B cell (primary cell): ENCODE data around the gene CDS2. TPM values are rescaled to one million over a fixed set of nuclear protein-coding genes. Genes with fewer than 3 reads are reported as not detected.

Experiments used
- ATAC-seq: fragments of 200-7000 bp; cut with Tn5 transposase; one replicate; pipeline ENCODE4 v1.10.0; 2021; ENCODE audit warnings: low read depth, mild to moderate bottlenecking, moderate number of reproducible peaks, moderate library complexity
- CTCF ChIA-PET: fragments of 350-600 bp; sonication (Branson Sonifier 250); formaldehyde crosslinking; loops from one replicate; lab custom pipeline; 2021; ENCODE audit warnings: antibody characterized with exemption, inconsistent platforms; lab: Charles Lee
- POLR2A ChIA-PET: fragments of 350-600 bp; sonication (Branson Sonifier 250); formaldehyde crosslinking; loops from one replicate; lab custom pipeline; 2021; ENCODE audit warnings: antibody characterized with exemption; lab: Charles Lee
- DNase-seq: peaks from one replicate; pipeline ENCODE4 v3.0.0; 2013
- H2AFZ ChIP-seq: 2 replicates; pipeline ENCODE4 v1.6.1; 2012; ENCODE audit warnings: mild to moderate bottlenecking, low read depth, low read length; ENCODE audit not compliant: insufficient read depth, poor library complexity, severe bottlenecking
- H3K27ac ChIP-seq, 2 donors: 1 replicate in 1 of 2; 2 replicates in 1 of 2; pipeline ENCODE4 v1.5.1; 2012 to 2013; ENCODE audit warnings: low read length in 2 of 2, mild to moderate bottlenecking in 2 of 2, moderate library complexity in 1 of 2
- H3K27me3 ChIP-seq, 4 experiments: fragments of 200-600 bp in 1 of 4; sonication (generic) in 1 of 4; replicated peaks in 1 of 4; 1 replicate in 2 of 4; 2 replicates in 2 of 4; pipeline versions ENCODE4 v1.6.1 to v1.7.0; 2013 to 2016; ENCODE audit warnings: low read length in 3 of 4, mild to moderate bottlenecking in 2 of 4, mixed read lengths in 1 of 4, moderate library complexity in 1 of 4; ENCODE audit not compliant: insufficient read depth in 4 of 4, control insufficient read depth in 3 of 4; ENCODE audit errors: control extremely low read depth in 1 of 4
- H3K36me3 ChIP-seq, 2 experiments: replicated peaks in 1 of 2; 1 replicate in 1 of 2; 2 replicates in 1 of 2; pipeline versions ENCODE4 v1.6.1 to v1.7.1; 2013; ENCODE audit warnings: low read length in 1 of 2; ENCODE audit not compliant: insufficient read depth in 2 of 2, control insufficient read depth in 1 of 2; ENCODE audit errors: control extremely low read depth in 1 of 2, extremely low read depth in 1 of 2
- H3K4me1 ChIP-seq, 2 donors: fragments of 200-600 bp in 1 of 2; sonication (generic) in 1 of 2; 1 replicate in 1 of 2; 2 replicates in 1 of 2; pipeline versions ENCODE4 v1.5.1 to v1.6.1; 2013 to 2017; ENCODE audit warnings: low read length in 2 of 2; ENCODE audit not compliant: control insufficient read depth in 2 of 2, insufficient read depth in 2 of 2
- H3K4me2 ChIP-seq: replicated peaks from 2 replicates; pipeline ENCODE3; 2012; ENCODE audit warnings: mild to moderate bottlenecking, low read depth, low read length; ENCODE audit not compliant: poor library complexity, severe bottlenecking
- H3K4me3 ChIP-seq, 5 experiments: fragments of 200-600 bp in 1 of 5; sonication (generic) in 1 of 5; 1 replicate in 3 of 5; 2 replicates in 2 of 5; pipeline versions ENCODE4 v1.5.1 to v1.7.0; 2011 to 2016; ENCODE audit warnings: low read length in 4 of 5, mild to moderate bottlenecking in 4 of 5, low read depth in 2 of 5, control low read depth in 1 of 5, moderate library complexity in 1 of 5; ENCODE audit not compliant: insufficient read depth in 1 of 5; ENCODE audit errors: control extremely low read depth in 1 of 5, extremely low read depth in 1 of 5
- H3K79me2 ChIP-seq: fragments of 200-600 bp; sonication (generic); one replicate; pipeline ENCODE4 v1.6.0; 2016; ENCODE audit warnings: low read length; ENCODE audit not compliant: control insufficient read depth, insufficient read depth
- H3K9ac ChIP-seq: fragments of 200-600 bp; sonication (generic); 2 replicates; pipeline ENCODE4 v1.6.1; 2017; ENCODE audit warnings: mild to moderate bottlenecking, low read length, moderate library complexity
- H3K9me3 ChIP-seq, 3 donors: one replicate each; pipeline versions ENCODE4 v1.6.1 to v1.7.1; 2013; ENCODE audit warnings: low read length in 2 of 3; ENCODE audit not compliant: control insufficient read depth in 2 of 3, insufficient read depth in 1 of 3; ENCODE audit errors: control extremely low read depth in 1 of 3
- H4K20me1 ChIP-seq: 2 replicates; pipeline ENCODE4 v1.6.0; 2012; ENCODE audit warnings: mild to moderate bottlenecking, low read length; ENCODE audit not compliant: insufficient read depth, control insufficient read depth, poor library complexity, severe bottlenecking
- H3K27ac Mint-ChIP-seq: one replicate; pipeline ENCODE4 v1.8.0; 2021; ENCODE audit warnings: mixed read lengths
- H3K27me3 Mint-ChIP-seq: one replicate; pipeline ENCODE4 v1.8.0; 2021; ENCODE audit warnings: mixed read lengths
- H3K4me1 Mint-ChIP-seq: one replicate; pipeline ENCODE4 v1.8.0; 2021; ENCODE audit warnings: mixed read lengths
- H3K4me3 Mint-ChIP-seq: one replicate; pipeline ENCODE4 v1.8.0; 2021; ENCODE audit warnings: mixed read lengths
- H3K9me3 Mint-ChIP-seq: one replicate; pipeline ENCODE4 v1.8.0; 2022; ENCODE audit warnings: mixed read lengths; ENCODE audit not compliant: insufficient read depth
- EZH2 ChIP-seq: IDR thresholded peaks from 2 replicates; pipeline ENCODE4 v1.6.1; 2012; ENCODE audit warnings: borderline replicate concordance, low read depth, mild to moderate bottlenecking, moderate library complexity, low read length; ENCODE audit not compliant: insufficient read depth, poor library complexity, severe bottlenecking
- WGBS: methylation state at CpG from one replicate; pipeline ENCODE4 v1.1.5; 2013; ENCODE audit warnings: missing lambda C conversion rate; ENCODE audit not compliant: insufficient coverage; 5-methylcytosine and 5-hydroxymethylcytosine counted together
- intact Hi-C: fragments of 100-400 bp; cut with micrococcal nuclease; formaldehyde crosslinking; loops from one replicate; pipeline ENCODE4 v1.10.0; 2022
- polyA plus RNA-seq: library from polyadenylated mRNA; depleted of rRNA; stranded (reverse); fragments of >200 nt; gene quantifications from 2 replicates; pipeline ENCODE4 v1.2.3, GENCODE V29; 2012
- total RNA-seq, 2 donors: library from RNA; stranded (reverse); fragments of 120-200 nt in 1 of 2; gene quantifications; 1 replicate in 1 of 2; 2 replicates in 1 of 2; pipeline versions ENCODE4 v1.2.3 to v1.2.4, GENCODE V29; 2013 to 2022
- TF ChIP-seq, protein P1 (sequence below): fragments of 200-600 bp; IDR thresholded peaks from one replicate; pipeline ENCODE4 v1.8.0; 2022; ENCODE audit warnings: antibody characterized with exemption, mild to moderate bottlenecking

CDS2 gene
- total and polyA plus RNA-seq, 2 donors (not counting 1 experiment from before 2014, with no cell fraction given), result 17.3 to 48.6 TPM

GRCh38 chr20:5183731-5184474, 57.1 kb downstream of the CDS2 start:
- Histone ChIP-seq H4K20me1 (no peaks in the 10 kb centered on the region), H3K9me3 (no peaks in the 10 kb centered on the region), H3K27ac (no peak overlapping the region), H3K36me3 (peaks cover 7 to 68% of the 10 kb centered on the region in 2 experiments), H3K9ac (no peak overlapping the region), H3K79me2 (no peaks in the 10 kb centered on the region), H3K4me2 (no peak overlapping the region), H2AFZ (no peak overlapping the region), H3K4me3 (no peak overlapping the region), H3K27me3 (no peaks in the 10 kb centered on the region), H3K4me1 (no peaks in the 10 kb centered on the region)
- intact Hi-C loops, result no loop called here
- H3K4me1 Mint-ChIP-seq, result no peaks in the 10 kb centered on the region
- DNase-seq, result no peak
- no peak overlapping the region for H3K27ac Mint-ChIP-seq
- ChIA-PET POLR2A (no interaction called here), CTCF (interaction anchor here (0.6 to 2.1 kb wide), 4 partner anchors 8 to 58 kb away, joined by 3 to 6 read pairs (median 4); partner anchors contain the start of gene CDS2)
- ATAC-seq, result no peak
- TF ChIP-seq, protein P1, sequence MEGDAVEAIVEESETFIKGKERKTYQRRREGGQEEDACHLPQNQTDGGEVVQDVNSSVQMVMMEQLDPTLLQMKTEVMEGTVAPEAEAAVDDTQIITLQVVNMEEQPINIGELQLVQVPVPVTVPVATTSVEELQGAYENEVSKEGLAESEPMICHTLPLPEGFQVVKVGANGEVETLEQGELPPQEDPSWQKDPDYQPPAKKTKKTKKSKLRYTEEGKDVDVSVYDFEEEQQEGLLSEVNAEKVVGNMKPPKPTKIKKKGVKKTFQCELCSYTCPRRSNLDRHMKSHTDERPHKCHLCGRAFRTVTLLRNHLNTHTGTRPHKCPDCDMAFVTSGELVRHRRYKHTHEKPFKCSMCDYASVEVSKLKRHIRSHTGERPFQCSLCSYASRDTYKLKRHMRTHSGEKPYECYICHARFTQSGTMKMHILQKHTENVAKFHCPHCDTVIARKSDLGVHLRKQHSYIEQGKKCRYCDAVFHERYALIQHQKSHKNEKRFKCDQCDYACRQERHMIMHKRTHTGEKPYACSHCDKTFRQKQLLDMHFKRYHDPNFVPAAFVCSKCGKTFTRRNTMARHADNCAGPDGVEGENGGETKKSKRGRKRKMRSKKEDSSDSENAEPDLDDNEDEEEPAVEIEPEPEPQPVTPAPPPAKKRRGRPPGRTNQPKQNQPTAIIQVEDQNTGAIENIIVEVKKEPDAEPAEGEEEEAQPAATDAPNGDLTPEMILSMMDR, result no peak
- TF ChIP-seq EZH2, result no peak
- 75% methylated on average over 1 of the region's 13 CpGs for WGBS
- no peak overlapping the region for H3K4me3 Mint-ChIP-seq
- no peaks in the 10 kb centered on the region for H3K27me3 Mint-ChIP-seq
- no peaks in the 10 kb centered on the region for H3K9me3 Mint-ChIP-seq

DNA sequence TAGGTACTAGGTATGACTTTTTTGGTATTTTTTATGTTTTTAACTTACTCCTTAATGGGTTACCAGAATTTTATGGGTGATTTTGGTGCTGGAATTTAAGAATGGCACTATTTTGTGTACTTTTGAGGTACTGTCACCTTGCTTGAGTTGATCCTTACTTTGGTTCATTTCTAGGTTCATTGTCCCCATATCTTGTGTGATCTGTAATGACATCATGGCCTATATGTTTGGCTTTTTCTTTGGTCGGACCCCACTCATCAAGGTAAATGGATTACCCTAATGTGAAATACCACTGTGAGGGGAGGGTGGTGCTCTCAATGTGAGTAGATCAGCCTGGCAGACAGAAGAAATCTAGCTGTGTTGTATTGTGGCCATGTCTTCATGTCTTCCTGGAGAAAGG, 57.9 kb downstream of the CDS2 start:
- Histone ChIP-seq H3K79me2 (no peaks in the 10 kb centered on the region), H3K4me2 (no peak overlapping the region), H2AFZ (no peak overlapping the region), H3K27ac (no peak overlapping the region), H3K9ac (no peak overlapping the region), H3K36me3 (peaks cover 7 to 64% of the 10 kb centered on the region in 2 experiments), H3K4me3 (no peak overlapping the region), H4K20me1 (no peaks in the 10 kb centered on the region), H3K4me1 (no peaks in the 10 kb centered on the region), H3K27me3 (no peaks in the 10 kb centered on the region), H3K9me3 (no peaks in the 10 kb centered on the region)
- ATAC-seq, result no peak
- POLR2A ChIA-PET, result no interaction called here
- Mint-ChIP-seq H3K27me3 (no peaks in the 10 kb centered on the region), H3K9me3 (no peaks in the 10 kb centered on the region), H3K4me1 (no peaks in the 10 kb centered on the region), H3K4me3 (no peak overlapping the region), H3K27ac (no peak overlapping the region)
- DNase-seq, result no peak
- no CpG with 5 or more reads among the region's 1 CpG for WGBS
- CTCF ChIA-PET, result interaction anchor here (0.6 to 1.0 kb wide), 2 partner anchors 27 to 58 kb away, joined by 3 read pairs; partner anchors contain the start of gene CDS2
- TF ChIP-seq, protein P1, result no peak
- TF ChIP-seq EZH2, result no peak
- intact Hi-C loops, result no loop called here
